Lung (tissue), 12 donors: Measurements from ENCODE around the gene TTC23. TPM values are rescaled to one million over a fixed set of nuclear protein-coding genes. Genes with fewer than 3 reads are reported as not detected.

Source experiments
- ATAC-seq: fragments of 200-7000 bp; cut with Tn5 transposase; one replicate; pipeline ENCODE4 v1.9.1; 2020; ENCODE audit warnings: moderate number of reproducible peaks; ENCODE audit not compliant: insufficient read depth, low FRiP score
- DNase-seq, 3 donors: peaks; one replicate each; pipeline ENCODE4 v3.0.0-alpha.2; 2013 to 2017
- H3K27ac ChIP-seq, 2 donors: one replicate each; pipeline ENCODE4 v1.5.1; 2013; ENCODE audit warnings: mild to moderate bottlenecking in 2 of 2, moderate library complexity in 2 of 2, control low read depth in 1 of 2, inconsistent platforms in 1 of 2, low read depth in 1 of 2, low read length in 1 of 2
- H3K27me3 ChIP-seq, 3 donors: one replicate each; pipeline ENCODE4 v1.5.1; 2013; ENCODE audit warnings: low read length in 2 of 3; ENCODE audit not compliant: control insufficient read depth in 3 of 3, insufficient read depth in 3 of 3
- H3K36me3 ChIP-seq, 4 donors: one replicate each; pipeline ENCODE4 v1.5.1; 2013; ENCODE audit warnings: low read length in 4 of 4, mild to moderate bottlenecking in 1 of 4, moderate library complexity in 1 of 4; ENCODE audit not compliant: control insufficient read depth in 4 of 4, insufficient read depth in 4 of 4
- H3K4me1 ChIP-seq, 5 donors: one replicate each; pipeline ENCODE4 v1.5.1; 2013; ENCODE audit warnings: low read length in 5 of 5, mild to moderate bottlenecking in 2 of 5, moderate library complexity in 1 of 5; ENCODE audit not compliant: control insufficient read depth in 5 of 5, insufficient read depth in 5 of 5
- H3K4me3 ChIP-seq: one replicate; pipeline ENCODE4 v1.5.1; 2013; ENCODE audit warnings: mild to moderate bottlenecking, control low read depth, moderate library complexity
- H3K9ac ChIP-seq, 2 donors: one replicate each; pipeline ENCODE4 v1.5.1; 2013; ENCODE audit warnings: low read length in 2 of 2, control low read depth in 1 of 2; ENCODE audit not compliant: insufficient read depth in 1 of 2
- H3K9me3 ChIP-seq, 4 donors: one replicate each; pipeline ENCODE4 v1.5.1; 2013; ENCODE audit warnings: low read length in 3 of 4, mild to moderate bottlenecking in 1 of 4, moderate library complexity in 1 of 4; ENCODE audit not compliant: control insufficient read depth in 4 of 4, insufficient read depth in 3 of 4
- CTCF ChIP-seq: IDR thresholded peaks from 2 replicates; pipeline ENCODE4 v1.5.1; 2012; ENCODE audit warnings: mild to moderate bottlenecking; ENCODE audit errors: control extremely low read depth, extremely low read depth
- WGBS, 2 donors: extraction: QIAGEN DNeasy Blood & Tissue Kit; methylation state at CpG; one replicate each; pipeline ENCODE4 v1.1.7; 2013; 5-methylcytosine and 5-hydroxymethylcytosine counted together
- polyA plus RNA-seq, 2 donors: library from polyadenylated mRNA; stranded (reverse); fragments of 200-250 nt; gene quantifications; one replicate each; pipeline ENCODE4 v1.2.1, GENCODE V29; 2013
- total RNA-seq, 2 donors: library from RNA; depleted of rRNA in 1 of 2; stranded (reverse); fragments of >200 nt in 1 of 2; gene quantifications; one replicate each; pipeline ENCODE4 v1.2.1, GENCODE V29; 2014 to 2021
- donor health status: control.
- donor health status: control.
- donor health status: Bipolar disorder and iron deficiency.
- donor health status: healthy.
- donor health status: DM: yes; HTN: yes; CAD: no.

Gene TTC23
- total and polyA plus RNA-seq, 4 donors, result 6.2 to 48.5 (median 10.6) TPM

GRCh38 chr15:99104788-99105513 lies 144.4 kb downstream of the TTC23 start, which contains the start of gene SYNM:
Gene SYNM, plus strand, starts transcription at chr15:99105080. Its CDS starts 120 bp downstream, at chr15:99105200.
- Histone ChIP-seq H3K9me3 (peaks cover 0 to 3% (median 0%) of the 10 kb centered on the region in 4 donors), H3K36me3 (no peaks in the 10 kb centered on the region), H3K27ac (peak within 1 kb of the TSS; percentile 77 to 92), H3K4me3 (peak within 1 kb of the TSS; percentile 63), H3K9ac (no peak within 1 kb of the TSS), H3K27me3 (peaks cover 2 to 44% (median 41%) of the 10 kb centered on the region in 3 donors), H3K4me1 (peaks cover 0 to 15% (median 6%) of the 10 kb centered on the region in 5 donors)
- TF ChIP-seq CTCF, result peak; percentile 64
- peak; percentile 75 for ATAC-seq
- 0 to 1% methylated on average over 78 to 91 of the region's 91 CpGs for WGBS, 2 donors
- DNase-seq, result peak; percentile 67 to 78 (median 72)

GRCh38 chr15:99103279-99103678 lies 146.1 kb downstream of the TTC23 start:
- H3K4me3 ChIP-seq, result no peak overlapping the region
- H3K9me3 ChIP-seq, result peaks cover 0 to 3% (median 0%) of the 10 kb centered on the region in 4 donors
- H3K36me3 ChIP-seq, result no peaks in the 10 kb centered on the region
- peaks cover 8 to 44% (median 41%) of the 10 kb centered on the region in 3 donors for H3K27me3 ChIP-seq
- 84 to 93% methylated on average over 2 of the region's 2 CpGs for WGBS, 2 donors
- no peak overlapping the region for H3K9ac ChIP-seq
- no peak for TF ChIP-seq CTCF
- H3K4me1 ChIP-seq, result peaks cover 0 to 15% (median 4%) of the 10 kb centered on the region in 5 donors
- no peak for ATAC-seq
- no peak for DNase-seq
- no peak overlapping the region for H3K27ac ChIP-seq

DNA sequence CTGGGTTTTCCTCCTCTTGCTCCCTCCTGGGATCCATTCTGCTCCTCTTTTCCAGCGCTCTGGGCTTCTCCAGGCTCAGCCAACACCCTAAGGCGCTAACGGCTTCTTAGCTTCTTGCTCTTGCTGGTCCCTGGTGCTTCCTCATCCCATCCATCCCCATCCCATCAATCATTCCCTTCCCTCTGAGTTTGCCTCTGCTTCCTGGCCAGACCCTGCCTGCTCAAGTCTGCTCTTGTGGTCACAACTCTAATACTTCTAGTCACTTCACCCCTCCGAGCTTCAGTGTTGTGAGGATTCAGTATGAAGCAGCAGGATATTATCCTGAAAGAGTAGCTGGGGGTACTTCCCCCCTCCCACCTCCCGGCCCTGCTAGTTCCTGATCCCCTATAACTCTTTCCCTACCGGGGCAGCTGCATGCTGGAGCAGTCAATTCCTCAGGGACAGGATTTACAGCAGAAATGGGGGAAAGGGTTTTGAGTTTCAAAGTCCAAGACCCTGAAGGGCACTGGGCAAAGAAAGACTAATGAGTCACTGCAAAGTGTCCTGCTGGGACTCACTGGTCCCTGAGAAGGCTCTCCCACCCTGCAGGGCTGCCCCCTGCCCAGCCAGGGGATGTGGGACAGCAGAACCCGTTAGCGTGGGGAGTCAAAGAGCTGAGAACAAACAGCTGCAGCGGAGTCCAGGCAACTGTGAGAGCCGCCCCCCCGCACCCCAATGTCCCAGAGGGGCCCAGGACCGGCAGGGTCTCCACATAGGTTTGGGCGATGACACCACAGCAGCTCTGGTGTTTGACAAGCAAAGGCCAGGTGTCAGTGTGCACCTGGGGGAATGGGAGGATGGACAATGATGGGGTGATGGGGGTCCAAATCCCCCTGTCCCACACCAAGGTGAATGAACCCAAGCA lies 146.8 kb downstream of the TTC23 start:
- ATAC-seq (no peak), DNase-seq (no peak)
- H3K27ac ChIP-seq, result no peak overlapping the region
- H3K9me3 ChIP-seq, result peaks cover 0 to 3% (median 0%) of the 10 kb centered on the region in 4 donors
- no peak overlapping the region for H3K9ac ChIP-seq
- no peaks in the 10 kb centered on the region for H3K36me3 ChIP-seq
- H3K4me3 ChIP-seq, result no peak overlapping the region
- H3K4me1 ChIP-seq, result peaks cover 0 to 15% (median 4%) of the 10 kb centered on the region in 5 donors
- peaks cover 8 to 39% (median 38%) of the 10 kb centered on the region in 3 donors for H3K27me3 ChIP-seq
- 65 to 74% methylated on average over 13 of the region's 13 CpGs for WGBS, 2 donors
- no peak for TF ChIP-seq CTCF
